Measurements from ENCODE around the gene MAPK7. TPM values are rescaled to one million over a fixed set of nuclear protein-coding genes. Genes with fewer than 3 reads are reported as not detected.

MAPK7 gene
- total RNA-seq, 4 donors from 2014 or later: 34.9 to 95.7 (median 61.1) TPM

GRCh38 chr17:19418251-19418992 is 40.1 kb downstream of the MAPK7 start:
- no peak overlapping the region for H3K4me3 ChIP-seq (ENCODE audit: low read depth, poor library complexity, severe bottlenecking)
- DNase-seq (ENCODE audit: low spot score in 2 of 2): no peak
- TF ChIP-seq CTCF (IDR thresholded peaks at IDR 0.05) (no peak), POLR2A (IDR thresholded peaks at IDR 0.05) (no peak)
- intact Hi-C loops (cut with DNase I; ENCODE audit: low total_unique reads): no loop called here
- 61 to 64% methylated on average over 7 of the region's 7 CpGs for WGBS, 2 donors

GRCh38 chr17:19421219-19421618 is 42.9 kb downstream of the MAPK7 start:
- H3K4me3 ChIP-seq (ENCODE audit: low read depth, poor library complexity, severe bottlenecking): no peak overlapping the region
- TF ChIP-seq CTCF (IDR thresholded peaks at IDR 0.05) (no peak), POLR2A (IDR thresholded peaks at IDR 0.05) (no peak)
- intact Hi-C loops (cut with DNase I; ENCODE audit: low total_unique reads): no loop called here
- no peak for DNase-seq (ENCODE audit: low spot score in 2 of 2)
- WGBS, 2 donors: 67 to 71% methylated on average over 4 of the region's 4 CpGs

- intact Hi-C loops (cut with DNase I; ENCODE audit: low total_unique reads): no loop called here
- no peak for DNase-seq (ENCODE audit: low spot score in 2 of 2)
- WGBS, 2 donors: 71 to 74% methylated on average over 6 of the region's 6 CpGs
- no peak overlapping the region for H3K4me3 ChIP-seq (ENCODE audit: low read depth, poor library complexity, severe bottlenecking)
- TF ChIP-seq POLR2A (IDR thresholded peaks at IDR 0.05) (no peak), CTCF (IDR thresholded peaks at IDR 0.05) (no peak)
Observed at GRCh38 chr17:19421926-19422325, 43.6 kb downstream of the MAPK7 start.

GRCh38 chr17:19424934-19425868 is 46.9 kb downstream of the MAPK7 start:
- DNase-seq (ENCODE audit: low spot score in 2 of 2): no peak
- H3K4me3 ChIP-seq (ENCODE audit: low read depth, poor library complexity, severe bottlenecking): no peak overlapping the region
- WGBS, 2 donors: 69 to 74% methylated on average over 8 of the region's 8 CpGs
- TF ChIP-seq CTCF (IDR thresholded peaks at IDR 0.05) (no peak), POLR2A (IDR thresholded peaks at IDR 0.05) (no peak)
- intact Hi-C loops (cut with DNase I; ENCODE audit: low total_unique reads): no loop called here

- DNase-seq (ENCODE audit: low spot score in 2 of 2): no peak
- 94 to 96% methylated on average over 5 of the region's 5 CpGs for WGBS, 2 donors
- H3K4me3 ChIP-seq (ENCODE audit: low read depth, poor library complexity, severe bottlenecking): no peak overlapping the region
- intact Hi-C loops (cut with DNase I; ENCODE audit: low total_unique reads): no loop called here
- TF ChIP-seq POLR2A (IDR thresholded peaks at IDR 0.05) (no peak), CTCF (IDR thresholded peaks at IDR 0.05) (no peak)
Observed at GRCh38 chr17:19426631-19427030, 48.3 kb downstream of the MAPK7 start.

Measured in lower leg skin (tissue), 4 donors.